NCI-H446 (cell line): ENCODE data around the gene FAM111A.

ENCODE experiments used
- DNase-seq, 2 experiments: peaks; one replicate each; lab custom pipeline; 2025; lab: John Stamatoyannopoulos, UW

Gene FAM111A

DNA sequence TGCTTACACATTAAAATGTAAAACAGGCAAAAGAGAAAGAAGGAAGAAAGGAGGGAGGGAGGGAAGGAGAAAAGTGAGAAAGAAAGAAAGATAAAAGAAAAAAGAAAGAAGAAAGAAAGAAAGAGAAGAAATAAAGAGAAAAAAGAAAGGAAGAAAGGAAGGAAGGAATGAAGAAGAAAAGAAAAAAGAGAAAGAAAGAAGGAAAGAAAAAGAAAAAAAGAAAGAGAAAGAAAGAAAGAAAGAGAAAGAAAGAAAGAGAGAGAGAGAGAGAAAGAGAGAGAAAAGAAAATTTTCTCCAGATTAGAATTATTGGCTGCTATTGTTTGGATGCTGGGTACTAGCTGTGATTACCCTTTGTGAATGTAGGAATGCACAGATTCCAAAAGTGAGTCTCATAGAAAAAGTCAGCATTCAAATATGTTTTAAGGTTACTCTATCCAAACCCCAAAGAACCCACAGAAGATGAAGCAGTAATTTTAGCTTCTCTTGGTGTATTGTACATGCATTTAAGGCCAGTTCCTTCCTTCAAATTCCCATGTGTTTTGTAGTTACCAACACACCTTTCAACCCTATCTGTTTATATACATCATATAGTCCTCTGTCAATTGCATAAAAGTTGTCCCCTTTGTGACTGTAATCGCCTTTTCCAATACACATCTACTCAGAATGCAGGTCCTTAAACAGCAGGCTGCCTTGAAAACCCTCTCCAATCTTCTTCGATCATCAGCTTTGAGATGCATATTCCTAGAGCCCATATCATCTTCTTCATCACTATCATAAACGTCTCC, 789 bp upstream of the FAM111A start:
- DNase-seq = no peak

DNA sequence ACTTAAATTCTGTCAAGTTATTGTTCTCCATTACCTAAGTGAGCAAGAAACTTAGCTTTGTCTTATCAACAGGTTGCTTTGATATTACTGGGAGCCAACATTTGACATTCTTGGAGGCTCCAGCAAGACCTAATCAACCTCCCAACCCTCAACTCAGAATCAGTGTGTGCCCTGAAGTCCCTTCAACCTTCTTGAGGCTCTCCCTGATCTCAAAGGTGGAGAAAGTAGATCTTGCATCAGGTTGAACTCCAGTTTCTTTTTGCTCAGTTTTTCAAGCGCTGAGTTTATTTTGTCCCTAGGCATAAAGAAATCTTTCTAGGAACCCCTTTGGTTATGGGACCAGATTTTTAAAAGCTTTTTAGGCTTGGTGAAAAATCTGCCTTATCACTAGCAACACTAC, 1.4 kb downstream of the FAM111A start:
- no peak for DNase-seq

DNA sequence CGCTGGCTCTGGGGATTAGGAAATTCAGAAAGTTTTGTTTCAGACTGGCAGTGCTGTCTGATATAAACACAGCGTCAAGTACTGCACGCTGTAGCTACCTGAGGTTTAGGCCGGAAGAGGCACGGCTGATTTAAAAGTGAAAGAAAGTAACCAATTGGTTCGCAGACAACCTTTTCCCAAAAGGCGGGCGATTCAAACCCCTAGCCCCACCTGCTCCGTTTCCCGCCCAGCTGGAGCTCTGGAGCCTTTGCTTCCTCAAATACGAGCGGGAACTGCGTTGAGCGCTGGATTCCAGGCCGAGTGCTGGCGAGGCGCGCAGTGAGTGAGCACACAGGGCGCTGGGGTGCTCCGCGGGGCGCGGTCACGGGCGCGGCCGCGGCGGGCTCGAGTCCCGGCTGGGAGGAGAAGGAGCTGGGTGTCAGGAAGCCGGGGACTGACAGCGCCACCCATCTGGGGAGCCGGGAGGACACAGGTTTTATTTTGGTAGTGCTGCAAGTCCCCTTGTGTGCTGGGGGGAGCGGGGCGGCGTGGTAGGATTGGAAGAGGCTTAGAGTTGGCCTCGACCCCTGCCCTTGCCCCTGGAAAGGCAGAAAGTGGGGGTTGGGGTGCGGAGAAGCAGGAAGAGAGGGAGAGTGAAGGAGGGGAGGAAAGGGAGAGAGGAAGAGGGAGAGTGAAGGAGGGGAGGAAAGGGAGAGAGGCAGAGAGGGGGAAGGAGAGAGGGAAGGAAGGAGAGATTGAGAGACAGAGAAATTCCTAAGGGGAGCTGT, 2.1 kb downstream of the FAM111A start:
- no peak for DNase-seq

DNA sequence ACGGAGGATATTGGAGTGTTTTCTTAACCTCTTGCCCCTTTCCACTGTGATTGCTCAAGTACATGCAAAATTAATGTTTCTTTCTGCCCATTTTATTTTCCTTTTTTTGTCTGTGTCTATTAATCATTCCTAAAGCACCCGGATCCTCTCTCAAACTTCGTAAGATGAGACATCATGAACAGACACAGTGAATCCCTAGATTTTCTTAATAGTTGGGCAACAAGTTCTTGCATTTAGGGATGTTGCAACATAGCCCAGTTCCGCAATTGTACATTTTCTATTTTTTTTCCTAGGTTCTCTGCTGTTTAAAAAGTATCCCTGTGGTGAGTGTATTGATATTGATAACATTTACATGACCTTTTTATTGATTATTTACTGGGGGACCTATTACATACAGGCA, 2.9 kb downstream of the FAM111A start:
- DNase-seq = no peak

DNA sequence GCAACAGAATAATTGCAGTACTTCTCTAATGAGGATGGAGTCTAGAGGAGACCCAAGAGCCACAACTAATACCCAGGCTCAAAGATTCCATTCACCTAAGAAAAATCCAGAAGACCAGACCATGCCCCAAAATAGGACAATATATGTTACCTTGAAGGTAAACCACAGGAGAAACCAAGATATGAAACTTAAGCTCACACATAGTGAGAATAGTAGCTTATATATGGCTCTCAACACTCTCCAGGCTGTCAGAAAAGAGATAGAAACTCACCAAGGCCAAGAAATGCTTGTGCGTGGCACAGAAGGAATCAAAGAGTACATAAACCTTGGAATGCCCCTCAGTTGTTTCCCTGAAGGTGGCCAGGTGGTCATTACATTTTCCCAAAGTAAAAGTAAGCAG, 9.1 kb downstream of the FAM111A start:
- no peak for DNase-seq

DNA sequence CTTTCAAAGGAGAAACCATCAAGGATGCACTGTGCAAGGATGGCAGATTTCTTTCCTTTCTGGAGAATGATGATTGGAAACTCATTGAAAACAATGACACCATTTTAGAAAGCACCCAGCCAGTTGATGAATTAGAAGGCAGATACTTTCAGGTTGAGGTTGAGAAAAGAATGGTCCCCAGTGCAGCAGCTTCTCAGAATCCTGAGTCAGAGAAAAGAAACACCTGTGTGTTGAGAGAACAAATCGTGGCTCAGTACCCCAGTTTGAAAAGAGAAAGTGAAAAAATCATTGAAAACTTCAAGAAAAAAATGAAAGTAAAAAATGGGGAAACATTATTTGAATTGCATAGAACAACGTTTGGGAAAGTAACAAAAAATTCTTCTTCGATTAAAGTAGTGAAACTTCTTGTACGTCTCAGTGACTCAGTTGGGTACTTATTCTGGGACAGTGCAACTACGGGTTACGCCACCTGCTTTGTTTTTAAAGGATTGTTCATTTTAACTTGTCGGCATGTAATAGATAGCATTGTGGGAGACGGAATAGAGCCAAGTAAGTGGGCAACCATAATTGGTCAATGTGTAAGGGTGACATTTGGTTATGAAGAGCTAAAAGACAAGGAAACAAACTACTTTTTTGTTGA, 9.8 kb downstream of the FAM111A start:
- DNase-seq = no peak

DNA sequence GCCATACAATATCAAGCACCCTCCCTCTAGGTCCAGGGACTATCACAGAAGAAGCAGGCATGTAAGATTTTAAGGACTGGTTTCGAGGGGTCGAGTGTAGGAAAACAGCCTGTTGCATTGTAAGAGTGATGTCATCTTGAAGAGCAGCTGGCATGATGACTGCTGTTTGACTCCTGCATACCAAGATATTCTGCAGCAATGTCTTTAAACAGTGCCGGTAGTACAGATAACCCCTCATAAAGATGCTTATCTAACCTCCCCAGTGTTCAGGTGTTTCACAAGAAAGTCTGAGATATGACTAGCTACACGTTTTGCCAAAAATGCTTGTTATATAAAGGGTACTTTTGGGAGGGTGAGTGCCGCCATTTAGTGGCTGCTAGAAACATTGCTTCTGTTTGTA, 12.0 kb downstream of the FAM111A start:
- DNase-seq = no peak

DNA sequence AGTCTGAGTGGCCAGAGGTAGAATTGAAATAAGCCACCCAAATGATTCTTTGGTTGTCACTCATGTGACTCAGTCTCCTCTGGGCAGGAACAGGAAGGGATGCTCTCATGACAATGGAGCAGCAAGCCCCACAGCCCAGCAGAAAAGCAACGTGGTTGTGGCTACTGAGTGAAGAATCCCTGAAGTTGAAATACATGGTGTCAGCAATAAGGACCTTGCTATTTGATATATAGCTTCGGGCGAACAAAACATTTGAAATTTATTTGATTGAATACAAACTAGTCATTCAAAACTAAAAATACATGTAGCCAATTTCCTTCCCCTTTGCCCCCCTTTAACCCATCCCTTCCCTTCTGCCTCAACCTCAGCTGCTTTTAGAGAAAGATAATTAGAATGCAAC, 14.8 kb downstream of the FAM111A start:
- DNase-seq = no peak

DNA sequence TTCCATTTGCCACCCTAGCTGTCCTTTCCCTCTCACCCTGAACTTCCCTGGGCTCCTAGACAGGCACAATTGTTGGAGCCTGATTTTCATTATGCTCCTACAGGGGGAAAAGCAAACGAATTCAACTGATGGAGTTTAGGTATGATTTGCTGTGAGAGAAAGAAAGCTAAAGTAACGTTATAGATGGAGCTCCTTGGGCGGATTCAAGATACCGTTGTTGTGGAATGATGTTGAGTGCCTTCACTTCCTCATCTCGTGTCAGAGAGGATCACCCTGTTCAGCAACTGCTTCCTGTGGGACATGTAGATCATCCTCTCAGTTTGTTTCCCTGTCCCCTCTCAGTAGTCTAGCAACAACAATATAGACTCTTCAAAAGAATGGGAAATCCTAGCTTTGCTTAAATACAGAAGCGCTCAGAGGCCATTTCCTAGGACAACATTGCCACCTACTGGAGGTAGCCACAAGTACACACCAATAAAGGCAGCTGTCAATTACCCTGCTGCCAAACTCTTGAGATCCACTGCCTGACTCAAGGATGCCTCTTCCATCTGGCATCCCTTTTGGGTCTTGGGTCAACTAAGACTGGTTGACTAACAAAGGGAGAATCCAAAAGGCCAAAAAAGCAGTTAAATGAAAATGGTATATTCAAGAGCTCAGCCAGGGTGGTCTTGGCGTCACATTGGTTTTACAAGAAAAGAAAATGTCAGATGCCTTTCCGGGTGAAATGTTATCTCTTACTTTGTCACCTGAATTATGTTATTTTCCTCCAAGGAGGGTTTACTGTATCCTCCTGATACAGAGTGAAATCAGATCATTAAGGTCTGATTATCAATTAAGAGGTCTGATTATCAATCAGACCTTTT, 15.8 kb downstream of the FAM111A start:
- peak; percentile 68 to 78 for DNase-seq

DNA sequence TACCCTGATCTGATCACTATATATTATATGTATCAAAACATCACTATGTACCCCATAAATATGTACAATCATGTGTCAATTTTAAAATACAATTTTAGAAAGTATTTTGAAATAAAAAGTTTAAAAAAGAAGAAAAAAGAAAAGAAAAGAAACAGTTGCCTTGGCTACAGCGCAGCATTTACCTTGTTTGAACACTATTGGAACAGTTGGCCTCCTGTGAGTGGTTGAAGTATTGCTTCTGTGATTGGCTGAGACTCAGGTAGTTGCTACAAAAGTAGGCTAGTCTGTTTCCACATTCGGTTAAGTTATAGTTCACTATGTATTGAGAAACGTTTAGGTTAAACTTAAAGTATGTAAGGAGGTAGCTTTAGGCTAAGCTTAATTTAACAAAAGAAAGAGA, 21.4 kb downstream of the FAM111A start:
- no peak for DNase-seq

DNA sequence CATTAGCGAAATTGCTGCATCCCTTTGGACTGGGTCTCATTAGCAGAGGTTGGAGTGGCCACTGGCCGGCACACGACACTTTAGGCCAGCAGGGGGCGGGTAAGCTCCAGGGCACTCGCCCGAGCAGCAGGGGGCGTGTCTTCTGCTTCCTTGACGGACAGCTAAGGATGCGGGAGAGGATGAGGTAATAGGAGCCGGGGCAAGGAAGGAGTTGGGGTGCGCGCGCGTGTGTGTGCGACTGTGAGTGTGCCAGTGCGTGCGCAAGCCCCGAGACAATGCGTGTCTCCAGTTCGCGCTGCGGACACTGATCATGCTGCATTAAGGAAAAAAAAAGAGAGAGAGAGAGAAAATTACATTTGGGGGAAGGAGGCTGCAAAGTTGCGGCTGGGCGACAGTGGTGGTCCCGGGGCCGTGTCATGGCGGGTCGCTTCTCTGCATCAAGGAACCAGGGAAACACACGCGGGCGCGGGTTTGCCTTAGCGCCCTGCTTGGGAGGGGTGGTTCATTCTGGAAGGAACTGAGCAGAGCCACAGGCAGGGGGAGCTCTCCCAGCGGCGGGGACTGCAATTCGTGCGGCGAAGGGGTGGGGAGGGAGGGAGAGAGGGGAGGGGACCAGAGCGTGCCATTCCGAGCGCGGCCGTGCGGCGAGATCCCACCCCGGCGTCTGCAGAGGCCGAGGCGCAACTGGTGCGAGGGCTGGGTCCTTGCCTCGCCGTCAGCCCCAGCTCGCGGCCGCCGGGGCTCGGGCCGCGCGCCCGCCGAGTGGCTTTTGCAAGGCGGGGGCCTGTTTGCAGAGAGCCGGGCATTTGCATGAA, 29.1 kb downstream of the FAM111A start, which contains the start of gene DTX4:
TSS of gene DTX4 (plus strand) at position 625 of the 815 bp plus-strand sequence. CDS start 464 bp downstream, outside the sequence.
- peak; percentile 83 to 93 for DNase-seq

DNA sequence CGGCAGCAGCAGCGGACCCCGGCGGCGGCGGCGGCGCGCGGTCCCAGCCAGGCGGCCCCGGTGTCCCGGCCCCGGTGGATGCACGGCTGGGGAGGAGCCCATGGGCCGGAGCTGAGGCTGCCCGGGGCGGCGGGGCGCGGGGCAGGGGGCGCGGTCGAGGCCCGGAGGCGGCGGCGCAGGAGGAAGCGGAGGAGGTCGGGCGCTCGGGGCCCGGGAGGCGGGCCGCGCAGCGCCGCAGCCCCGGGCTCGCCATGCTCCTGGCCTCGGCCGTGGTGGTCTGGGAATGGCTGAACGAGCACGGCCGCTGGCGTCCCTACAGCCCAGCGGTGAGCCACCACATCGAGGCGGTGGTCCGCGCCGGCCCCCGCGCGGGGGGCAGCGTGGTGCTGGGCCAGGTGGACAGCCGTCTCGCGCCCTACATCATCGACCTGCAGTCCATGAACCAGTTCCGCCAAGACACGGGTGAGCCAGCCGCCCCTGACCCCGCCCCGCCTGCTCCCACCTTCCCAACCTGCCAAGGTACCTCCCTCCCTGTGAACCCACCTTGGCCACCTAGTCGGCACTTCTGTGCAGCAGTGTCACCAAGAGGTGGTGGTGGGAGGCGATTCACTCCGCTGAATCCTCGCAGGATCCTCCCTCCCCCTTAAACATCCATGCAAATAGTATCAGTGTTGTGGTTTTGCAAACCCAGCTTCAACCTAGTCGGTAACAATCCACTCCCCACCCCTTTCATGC, 29.9 kb downstream of the FAM111A start:
- DNase-seq = no peak

DNA sequence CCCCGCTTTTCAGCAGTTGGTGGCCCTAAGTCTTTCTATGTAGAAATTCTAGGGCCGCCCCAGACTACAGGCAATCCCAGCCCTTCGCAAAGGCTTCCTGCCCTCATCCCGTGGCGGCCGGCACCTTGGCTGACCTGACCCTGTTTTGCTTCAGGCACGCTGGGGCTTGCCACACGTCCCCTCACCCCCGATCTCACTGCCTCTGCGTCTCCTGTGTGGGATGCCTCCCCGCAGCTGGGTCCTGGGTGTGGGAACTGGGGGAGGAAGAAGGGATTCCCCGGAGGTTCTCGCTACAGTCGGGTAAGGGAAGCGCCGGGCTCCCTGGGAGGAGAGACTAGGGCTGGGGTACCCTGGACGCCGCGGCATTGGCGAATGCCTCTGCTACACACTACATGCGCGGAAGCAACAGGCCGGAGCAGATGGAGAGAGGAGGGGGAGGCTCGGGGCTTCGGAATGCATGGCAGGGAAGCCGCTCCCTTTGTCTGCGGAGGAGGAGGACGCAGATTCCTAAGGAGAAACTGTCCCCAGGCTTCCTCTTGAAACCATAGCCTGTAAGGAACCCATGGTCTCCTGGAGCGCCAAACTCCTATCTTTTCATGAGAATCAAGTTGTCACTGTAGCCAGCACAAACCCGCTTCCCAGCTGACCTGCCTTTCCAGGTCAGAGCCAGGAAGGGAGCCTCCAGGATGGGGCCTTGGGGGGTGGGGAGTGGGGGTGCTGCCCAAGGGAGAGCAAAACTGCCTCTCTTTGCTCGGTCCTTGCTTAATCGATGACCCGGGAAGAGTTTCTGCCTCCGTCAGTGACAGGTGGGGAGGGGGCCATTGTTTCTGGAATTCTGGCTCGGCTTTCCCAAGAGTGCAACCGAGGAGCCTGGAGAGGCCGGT, 30.7 kb downstream of the FAM111A start:
- DNase-seq = no peak

DNA sequence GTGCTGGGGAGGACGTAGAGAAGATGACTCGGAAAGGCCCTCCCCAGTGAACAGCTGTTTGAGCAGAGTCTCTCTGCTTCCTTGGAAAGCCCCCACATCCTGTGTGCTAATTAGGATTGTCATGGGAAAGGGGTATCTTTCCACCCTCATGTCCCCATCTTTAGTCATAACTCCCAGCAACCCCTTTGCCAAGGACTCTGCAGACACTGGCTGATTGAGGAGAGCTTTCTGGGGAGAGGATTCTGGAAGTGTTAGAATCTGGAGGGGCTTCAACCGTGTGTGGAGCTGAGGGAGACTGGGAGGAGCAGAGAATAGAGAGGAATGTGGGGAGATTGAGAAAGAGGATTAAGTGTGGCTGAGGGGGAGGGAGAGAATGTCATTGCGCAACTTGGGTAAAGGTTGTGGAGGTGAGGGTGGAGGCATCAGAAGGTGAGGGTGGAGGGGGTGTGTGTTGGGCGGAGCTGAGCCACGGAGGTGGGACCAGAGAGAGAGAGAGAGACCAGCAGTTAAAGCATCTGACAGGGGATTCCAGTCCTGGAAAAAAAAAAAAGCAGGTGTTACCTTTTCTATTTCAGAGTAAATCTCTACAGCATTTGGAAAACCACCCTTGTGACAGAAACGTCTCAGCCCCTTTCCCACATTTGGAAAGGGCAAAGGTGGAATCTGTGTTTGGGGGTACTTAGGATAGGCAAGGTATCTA, 31.5 kb downstream of the FAM111A start:
- DNase-seq = no peak

DNA sequence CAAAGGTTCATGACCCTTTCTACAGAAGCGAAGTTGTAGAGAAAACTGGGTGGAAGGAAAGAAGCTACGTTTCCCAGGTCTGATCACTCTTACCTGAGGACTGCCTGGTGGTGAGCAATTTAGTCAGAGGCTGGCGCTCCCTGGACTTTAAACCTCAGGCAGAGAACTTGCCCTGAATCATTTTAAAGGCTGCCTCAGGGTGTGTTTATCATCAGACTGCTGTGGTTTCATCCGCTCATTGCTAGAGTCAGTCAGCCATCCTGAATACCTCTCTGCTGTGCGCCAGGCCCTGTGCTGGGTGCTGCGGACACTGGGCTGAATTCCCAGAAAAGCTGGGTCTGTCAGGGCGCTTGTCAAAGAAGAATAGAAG, 32.0 kb downstream of the FAM111A start:
- DNase-seq = no peak

DNA sequence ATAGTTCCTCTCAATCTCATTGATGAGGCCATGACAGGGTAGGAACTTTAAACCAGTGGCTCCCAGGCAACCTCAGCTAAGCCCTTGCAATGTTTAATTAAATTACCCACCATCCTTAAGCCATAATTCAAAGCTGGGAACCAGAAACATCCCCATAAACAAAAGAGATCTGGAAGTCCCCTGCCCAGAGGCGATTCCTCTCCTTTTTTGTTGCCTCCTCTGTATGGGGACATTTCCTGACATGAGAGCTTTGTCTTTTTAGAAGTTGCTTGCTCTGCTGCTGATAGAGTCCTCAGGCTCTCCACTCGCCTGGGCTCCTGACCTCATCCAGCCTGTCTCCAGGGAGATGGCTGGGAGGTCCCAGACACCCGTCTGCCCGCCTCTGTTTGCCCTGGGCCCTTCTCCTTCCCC, 32.4 kb downstream of the FAM111A start:
- DNase-seq = no peak

DNA sequence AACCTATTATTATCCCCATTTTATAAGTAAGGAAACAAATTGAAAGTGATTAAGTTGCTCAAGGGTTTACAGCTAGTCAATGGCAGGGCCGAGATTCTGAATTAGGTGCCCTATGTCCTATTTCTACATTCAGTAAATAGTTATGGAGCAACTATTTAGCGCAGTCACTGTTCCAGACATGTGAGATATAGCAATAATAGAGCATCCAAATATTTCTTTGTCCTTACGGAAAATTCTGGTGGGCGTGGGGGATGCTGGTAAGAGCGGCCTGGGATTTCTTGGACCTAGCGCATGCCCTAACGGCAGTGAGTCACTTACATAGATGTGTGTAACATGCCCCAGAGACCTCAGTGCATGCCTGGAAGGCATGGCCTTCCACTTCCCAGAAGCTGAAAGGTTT, 33.7 kb downstream of the FAM111A start:
- DNase-seq = no peak

DNA sequence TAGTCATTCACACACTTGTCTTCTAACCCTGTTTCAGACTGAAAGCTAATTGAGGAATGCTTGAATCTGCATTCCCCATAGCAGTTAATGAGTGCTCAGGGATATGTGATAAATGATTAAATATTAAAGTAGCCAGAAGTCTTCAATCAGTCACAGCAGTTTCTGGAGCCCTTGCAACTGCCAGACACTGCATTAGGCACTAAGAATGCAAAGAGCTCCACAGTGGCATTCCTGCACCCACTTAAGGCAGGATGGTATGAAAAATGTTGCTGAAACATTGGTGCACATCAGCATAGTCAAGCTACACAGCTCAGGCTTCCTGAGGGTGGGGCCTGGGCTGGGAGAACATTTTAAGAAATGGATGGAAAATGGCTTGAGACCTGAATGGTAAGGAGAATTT, 35.7 kb downstream of the FAM111A start:
- no peak for DNase-seq

DNA sequence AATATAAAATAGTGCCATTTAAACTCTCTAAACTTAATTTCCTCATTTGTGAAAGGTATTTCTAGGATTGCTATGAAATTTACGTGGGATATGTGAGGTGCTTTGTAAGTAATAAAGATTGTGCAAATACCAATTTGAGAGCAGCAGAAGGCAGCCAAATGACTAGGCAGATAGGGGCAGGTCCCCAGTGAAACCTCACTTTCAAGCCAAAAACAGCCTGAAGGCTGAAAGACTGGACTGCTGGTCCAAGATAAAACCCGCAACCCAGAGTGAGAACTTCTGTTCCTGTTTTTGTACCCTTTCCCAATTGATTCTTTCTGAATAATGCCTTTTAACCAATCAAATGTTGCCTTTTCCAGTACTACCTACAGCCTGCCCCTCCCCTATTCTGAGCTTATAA, 36.5 kb downstream of the FAM111A start:
- no peak for DNase-seq
